Dendritic cell treated with granulocyte-macrophage colony-stimulating factor and Interleukin-4, amounts not matched to agents 40 ng/mL and 50 ng/mL, for 4 days (primary cell): Measurements from ENCODE around the gene MRGPRG.
A peak's percentile ranks its signal among the peaks of the same experiment; 100 is the strongest.

ENCODE experiments used
- H3K27ac Mint-ChIP-seq: one replicate; pipeline ENCODE4 v1.8.0; 2022; ENCODE audit warnings: mild to moderate bottlenecking, mixed read lengths
- H3K27me3 Mint-ChIP-seq: one replicate; pipeline ENCODE4 v1.8.0; 2022; ENCODE audit warnings: mild to moderate bottlenecking, mixed read lengths
- H3K36me3 Mint-ChIP-seq: one replicate; pipeline ENCODE4 v1.8.0; 2022; ENCODE audit warnings: low read depth, mixed read lengths
- H3K4me1 Mint-ChIP-seq: one replicate; pipeline ENCODE4 v1.8.0; 2022; ENCODE audit warnings: low read depth, mixed read lengths
- H3K4me3 Mint-ChIP-seq: one replicate; pipeline ENCODE4 v1.8.0; 2022; ENCODE audit warnings: mild to moderate bottlenecking, moderate library complexity, mixed read lengths
- H3K9me3 Mint-ChIP-seq: one replicate; pipeline ENCODE4 v1.8.0; 2022; ENCODE audit warnings: mixed read lengths
- intact Hi-C: fragments of 100-400 bp; cut with micrococcal nuclease; formaldehyde crosslinking; loops from one replicate; pipeline ENCODE4 v1.15.0; 2022

MRGPRG gene

GRCh38 chr11:3222003-3222855 lies 3.6 kb upstream of the MRGPRG start:
- H3K9me3 Mint-ChIP-seq = no peaks in the 10 kb centered on the region
- intact Hi-C loops = no loop called here
- no peaks in the 10 kb centered on the region for H3K36me3 Mint-ChIP-seq
- H3K4me3 Mint-ChIP-seq = no peak overlapping the region
- peak overlapping the region; percentile 69 for H3K27ac Mint-ChIP-seq
- peaks cover 73% of the 10 kb centered on the region for H3K27me3 Mint-ChIP-seq
- H3K4me1 Mint-ChIP-seq = peaks cover 68% of the 10 kb centered on the region

GRCh38 chr11:3221408-3222002 lies 2.9 kb upstream of the MRGPRG start:
- no peaks in the 10 kb centered on the region for H3K9me3 Mint-ChIP-seq
- peak overlapping the region; percentile 25 for H3K27ac Mint-ChIP-seq
- peaks cover 66% of the 10 kb centered on the region for H3K4me1 Mint-ChIP-seq
- no peaks in the 10 kb centered on the region for H3K36me3 Mint-ChIP-seq
- no peak overlapping the region for H3K4me3 Mint-ChIP-seq
- intact Hi-C loops = no loop called here
- peaks cover 72% of the 10 kb centered on the region for H3K27me3 Mint-ChIP-seq

DNA sequence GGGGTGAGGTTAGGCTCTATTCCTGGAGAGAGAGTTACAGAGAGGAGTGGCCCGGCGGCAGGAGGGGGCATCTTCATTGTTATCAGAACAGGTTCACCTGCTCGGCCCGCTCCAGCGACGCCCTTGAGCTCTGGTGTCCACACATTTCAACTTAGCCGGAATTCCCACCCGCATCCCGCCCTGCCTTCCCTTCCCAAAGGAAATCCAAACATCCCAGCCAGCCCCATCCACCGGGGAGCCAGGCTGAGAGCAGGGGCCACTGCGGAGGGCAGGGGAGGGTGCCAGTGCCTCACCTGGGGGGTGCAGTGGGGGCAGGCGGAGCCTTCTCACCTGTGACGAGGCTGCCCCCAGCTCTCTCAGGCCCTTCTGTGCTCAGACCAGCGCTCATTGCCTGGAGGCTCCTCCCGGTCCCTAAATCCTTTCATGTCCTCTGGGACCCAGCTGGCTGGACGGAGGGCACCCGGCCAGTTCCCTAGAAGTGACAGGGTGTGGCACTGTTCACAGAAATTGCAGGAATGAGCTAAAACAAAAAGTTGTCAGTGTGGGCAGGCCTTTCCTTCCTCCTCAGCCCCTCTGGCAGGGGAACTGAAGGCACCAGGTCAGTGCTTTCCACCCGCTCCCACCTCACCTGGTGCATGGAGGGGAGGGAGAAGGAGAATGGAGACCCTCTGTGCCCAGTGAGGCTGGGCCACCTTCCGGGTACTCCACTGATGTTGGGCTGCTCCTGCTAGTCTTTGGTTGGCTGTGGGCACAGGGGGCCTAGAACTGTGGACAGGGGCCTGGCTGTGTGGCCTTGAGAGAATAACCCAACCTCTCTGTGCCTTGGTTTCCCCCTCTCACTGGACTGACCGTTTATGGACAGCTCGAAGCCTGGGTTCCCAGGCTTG lies 2.2 kb upstream of the MRGPRG start:
- H3K36me3 Mint-ChIP-seq = no peaks in the 10 kb centered on the region
- peaks cover 76% of the 10 kb centered on the region for H3K27me3 Mint-ChIP-seq
- peak overlapping the region; percentile 53 for H3K4me3 Mint-ChIP-seq
- H3K9me3 Mint-ChIP-seq = no peaks in the 10 kb centered on the region
- peak overlapping the region; percentile 46 for H3K27ac Mint-ChIP-seq
- intact Hi-C loops = no loop called here
- peaks cover 58% of the 10 kb centered on the region for H3K4me1 Mint-ChIP-seq

GRCh38 chr11:3220101-3220500 lies 1.5 kb upstream of the MRGPRG start:
- intact Hi-C loops = no loop called here
- H3K27ac Mint-ChIP-seq = peak overlapping the region; percentile 46
- H3K36me3 Mint-ChIP-seq = no peaks in the 10 kb centered on the region
- H3K4me1 Mint-ChIP-seq = peaks cover 53% of the 10 kb centered on the region
- no peaks in the 10 kb centered on the region for H3K9me3 Mint-ChIP-seq
- peaks cover 83% of the 10 kb centered on the region for H3K27me3 Mint-ChIP-seq
- peak overlapping the region; percentile 21 for H3K4me3 Mint-ChIP-seq

GRCh38 chr11:3219281-3219892 lies 774 bp upstream of the MRGPRG start:
- Mint-ChIP-seq H3K27me3 (peaks cover 79% of the 10 kb centered on the region), H3K36me3 (no peaks in the 10 kb centered on the region), H3K4me3 (peak overlapping the region; percentile 2), H3K27ac (peak overlapping the region; percentile 46), H3K9me3 (no peaks in the 10 kb centered on the region), H3K4me1 (peaks cover 53% of the 10 kb centered on the region)
- intact Hi-C loops = loop anchor here (5.0 kb wide), 1 partner anchor 107 kb away; no protein-coding TSS in a partner anchor

DNA sequence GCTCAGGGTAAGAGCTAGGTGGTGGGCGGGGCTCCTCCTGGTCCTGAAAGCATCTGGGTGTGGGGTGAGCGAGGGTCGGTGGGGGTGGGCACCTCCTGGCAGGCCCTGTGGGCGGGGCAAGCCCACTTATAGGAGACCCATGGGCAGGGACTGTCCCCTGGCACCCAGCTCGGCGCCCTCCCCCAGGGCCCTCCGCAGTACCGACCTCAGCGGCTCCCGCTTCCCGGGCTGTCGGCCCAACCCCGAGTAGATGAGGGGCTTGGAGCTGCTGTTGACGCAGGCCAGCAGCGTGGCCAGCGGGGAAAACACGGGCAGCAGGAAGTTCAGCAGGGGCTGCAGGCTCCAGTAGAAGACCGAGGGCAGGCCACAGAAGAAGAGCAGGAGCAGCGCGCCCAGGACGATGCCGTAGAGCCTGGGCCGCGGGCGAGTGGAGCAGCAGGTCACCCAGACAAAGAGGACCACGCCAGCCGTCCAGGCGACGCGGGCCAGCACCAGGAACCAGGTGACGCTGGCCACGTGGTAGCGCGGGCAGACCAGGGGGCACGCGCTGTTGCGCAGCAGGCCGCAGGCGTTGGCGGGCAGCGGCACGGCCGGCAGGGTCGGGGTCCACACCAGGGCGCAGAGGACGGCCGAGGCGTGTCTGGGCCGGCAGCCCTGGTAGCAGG lies 663 bp downstream of the MRGPRG start:
- intact Hi-C loops = loop anchor here (1.0 to 5.0 kb wide), 2 partner anchors 106 to 181 kb away; no protein-coding TSS in a partner anchor
- Mint-ChIP-seq H3K27me3 (peaks cover 78% of the 10 kb centered on the region), H3K36me3 (no peaks in the 10 kb centered on the region), H3K4me3 (no peak overlapping the region), H3K9me3 (no peaks in the 10 kb centered on the region), H3K4me1 (peaks cover 47% of the 10 kb centered on the region), H3K27ac (peak overlapping the region; percentile 47)

DNA sequence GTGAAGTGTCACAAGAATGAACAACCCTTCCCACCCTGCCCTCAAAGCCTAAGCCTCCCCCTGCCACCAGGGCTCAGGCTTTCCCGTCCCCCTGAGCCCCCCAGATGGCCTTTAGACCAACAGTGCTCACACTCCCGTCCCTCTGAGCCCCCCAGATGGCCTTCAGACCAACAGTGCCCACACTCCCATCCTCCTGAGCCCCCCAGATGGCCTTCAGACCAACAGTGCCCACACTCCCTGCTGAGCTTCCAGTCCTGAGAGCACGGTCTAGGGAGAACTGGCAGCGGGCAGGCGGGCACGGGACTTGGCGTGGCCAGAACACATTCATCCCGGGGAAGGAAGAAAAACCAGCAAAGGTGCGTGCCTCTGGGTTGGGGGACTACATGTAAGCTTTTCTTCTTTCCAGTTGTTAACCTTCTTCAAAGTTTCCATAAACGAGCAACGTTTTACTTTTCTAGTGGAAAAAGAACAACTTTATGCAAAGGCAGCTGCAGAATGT lies 2.5 kb downstream of the MRGPRG start:
- H3K9me3 Mint-ChIP-seq = peaks cover 9% of the 10 kb centered on the region
- no peaks in the 10 kb centered on the region for H3K36me3 Mint-ChIP-seq
- H3K27ac Mint-ChIP-seq = no peak overlapping the region
- peaks cover 31% of the 10 kb centered on the region for H3K4me1 Mint-ChIP-seq
- intact Hi-C loops = loop anchor here (5.0 kb wide), 1 partner anchor 104 kb away; no protein-coding TSS in a partner anchor
- peaks cover 73% of the 10 kb centered on the region for H3K27me3 Mint-ChIP-seq
- H3K4me3 Mint-ChIP-seq = no peak overlapping the region

- H3K27ac Mint-ChIP-seq = no peak overlapping the region
- peaks cover 25% of the 10 kb centered on the region for H3K4me1 Mint-ChIP-seq
- no peak overlapping the region for H3K4me3 Mint-ChIP-seq
- H3K9me3 Mint-ChIP-seq = peaks cover 9% of the 10 kb centered on the region
- peaks cover 69% of the 10 kb centered on the region for H3K27me3 Mint-ChIP-seq
- intact Hi-C loops = loop anchor here (5.0 kb wide), 1 partner anchor 103 kb away; no protein-coding TSS in a partner anchor
- no peaks in the 10 kb centered on the region for H3K36me3 Mint-ChIP-seq
These were observed 3.1 kb downstream of the MRGPRG start for GRCh38 chr11:3215346-3216026.

DNA sequence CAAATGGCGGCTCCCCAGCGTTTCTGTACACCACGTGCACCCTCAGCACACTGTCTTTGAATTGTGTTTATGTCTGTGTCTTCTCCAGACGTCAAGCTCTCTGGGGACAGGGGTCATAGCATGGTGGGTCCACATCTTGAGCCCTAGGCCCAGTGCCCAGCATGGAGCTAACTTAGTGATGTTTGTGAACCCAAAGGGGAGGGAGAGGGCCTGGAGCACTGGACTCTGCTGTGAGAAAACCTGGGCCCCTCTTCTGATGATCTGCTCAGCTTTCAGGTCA lies 4.3 kb downstream of the MRGPRG start:
- H3K36me3 Mint-ChIP-seq = no peaks in the 10 kb centered on the region
- peaks cover 15% of the 10 kb centered on the region for H3K4me1 Mint-ChIP-seq
- H3K27ac Mint-ChIP-seq = no peak overlapping the region
- intact Hi-C loops = no loop called here
- H3K9me3 Mint-ChIP-seq = peaks cover 9% of the 10 kb centered on the region
- no peak overlapping the region for H3K4me3 Mint-ChIP-seq
- peaks cover 62% of the 10 kb centered on the region for H3K27me3 Mint-ChIP-seq

- intact Hi-C loops = no loop called here
- Mint-ChIP-seq H3K4me3 (no peak overlapping the region), H3K4me1 (peaks cover 14% of the 10 kb centered on the region), H3K27ac (no peak overlapping the region), H3K36me3 (no peaks in the 10 kb centered on the region), H3K27me3 (peaks cover 57% of the 10 kb centered on the region), H3K9me3 (peaks cover 9% of the 10 kb centered on the region)
These were observed 4.8 kb downstream of the MRGPRG start for GRCh38 chr11:3213659-3214419.

DNA sequence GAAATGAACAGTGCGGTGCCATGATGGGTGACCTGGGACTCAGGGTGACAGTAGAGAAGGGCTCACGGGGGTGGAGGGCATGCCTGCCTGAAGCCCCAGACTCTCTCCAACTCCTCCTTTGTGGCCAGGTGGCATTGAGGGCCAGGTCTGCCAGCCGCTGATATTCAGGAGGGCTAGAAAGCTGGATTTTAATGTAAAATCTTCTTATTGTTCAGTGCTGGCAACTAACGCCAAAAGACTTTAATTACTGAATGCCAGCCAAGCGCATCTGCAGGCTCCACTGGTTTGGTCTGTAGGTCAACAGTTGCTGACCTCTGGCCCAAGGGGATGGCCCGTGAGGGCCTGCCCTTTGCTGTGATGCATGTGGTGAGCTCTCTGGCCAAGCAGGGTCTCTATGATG lies 10.3 kb downstream of the MRGPRG start:
- intact Hi-C loops = no loop called here
- Mint-ChIP-seq H3K27me3 (peaks cover 37% of the 10 kb centered on the region), H3K4me1 (peaks cover 4% of the 10 kb centered on the region), H3K27ac (no peak overlapping the region), H3K36me3 (no peaks in the 10 kb centered on the region), H3K4me3 (no peak overlapping the region), H3K9me3 (peaks cover 9% of the 10 kb centered on the region)

- intact Hi-C loops = no loop called here
- H3K4me3 Mint-ChIP-seq = no peak overlapping the region
- H3K4me1 Mint-ChIP-seq = peaks cover 4% of the 10 kb centered on the region
These were observed 11.0 kb downstream of the MRGPRG start for GRCh38 chr11:3207526-3208189.

More at GRCh38 chr11:3207526-3208189, 11.0 kb downstream of the MRGPRG start:
- Mint-ChIP-seq H3K36me3 (no peaks in the 10 kb centered on the region), H3K27me3 (peaks cover 39% of the 10 kb centered on the region), H3K9me3 (peaks cover 9% of the 10 kb centered on the region), H3K27ac (no peak overlapping the region)
